K562 (cell line): Measurements from ENCODE around the gene VAC14. TPM values are rescaled to one million over a fixed set of nuclear protein-coding genes. Genes with fewer than 3 reads are reported as not detected.

Experiments used
- ATAC-seq: fragments of 200-7000 bp; cut with Tn5 transposase; 3 replicates; pipeline ENCODE4 v1.9.1; 2020; ENCODE audit warnings: moderate library complexity
- BruUV-seq: library from RNA; stranded (reverse); fragments of 400-500 nt; replicated peaks from 2 replicates; lab custom pipeline; 2021; lab: Mats Ljungman, UMichigan
- CTCF ChIA-PET: fragments of 300-600 bp; formaldehyde crosslinking; extraction: SDS; loops from one replicate; lab custom pipeline; 2021; ENCODE audit warnings: low intra/inter-chr PET ratio; lab: Yijun Ruan, JAX
- POLR2A ChIA-PET: fragments of 300-600, 350-650 bp; sonication (Branson Sonifier 250); formaldehyde crosslinking; extraction: SDS; loops from one replicate; lab custom pipeline; 2021; ENCODE audit warnings: antibody characterized with exemption, inconsistent platforms; lab: Yijun Ruan, JAX
- DNase-seq, 4 experiments: peaks; one replicate each; pipeline versions ENCODE4 v3.0.0 to v3.0.0-alpha.2; 2011 to 2018; ENCODE audit warnings: low spot score in 3 of 4, mixed read lengths in 3 of 4; ENCODE audit errors: extremely low read depth in 1 of 4
- FAIRE-seq: peaks from 2 replicates; lab custom pipeline; 2011; peaks lifted over from hg19 to GRCh38; lab: Jason Lieb, UNC
- H2AFZ ChIP-seq: 2 replicates; pipeline ENCODE4 v1.6.0; 2011; ENCODE audit warnings: low read depth, low read length, control low read depth, inconsistent platforms
- H3K27ac ChIP-seq: fragments of 200-600 bp; 3 replicates; pipeline ENCODE4 v1.8.0; 2011; ENCODE audit warnings: low read depth, mild to moderate bottlenecking, control low read depth, inconsistent platforms, low read length, moderate library complexity, mixed read lengths; ENCODE audit errors: extremely low read depth
- H3K27me3 ChIP-seq, 2 experiments: fragments of 300-600 bp in 1 of 2; 2 replicates in 1 of 2; 3 replicates in 1 of 2; pipeline versions ENCODE4 v1.6.0 to v1.8.0; 2011; ENCODE audit warnings: inconsistent platforms in 2 of 2, low read length in 2 of 2, mild to moderate bottlenecking in 1 of 2, mixed read lengths in 1 of 2, moderate library complexity in 1 of 2; ENCODE audit not compliant: control insufficient read depth in 2 of 2, insufficient read depth in 2 of 2
- H3K36me3 ChIP-seq: fragments of 300-600 bp; 3 replicates; pipeline ENCODE4 v1.8.0; 2011; ENCODE audit warnings: mild to moderate bottlenecking, low read length, inconsistent platforms; ENCODE audit not compliant: control insufficient read depth, insufficient read depth
- H3K4me1 ChIP-seq, 2 experiments: fragments of 200-600 bp in 1 of 2; replicated peaks in 1 of 2; 2 replicates in 1 of 2; 3 replicates in 1 of 2; pipeline versions ENCODE4 v1.5.1 to v1.8.0; 2011; ENCODE audit warnings: inconsistent platforms in 2 of 2, low read length in 2 of 2, mild to moderate bottlenecking in 1 of 2, mixed read lengths in 1 of 2, moderate library complexity in 1 of 2; ENCODE audit not compliant: control insufficient read depth in 2 of 2, insufficient read depth in 2 of 2
- H3K4me2 ChIP-seq: 2 replicates; pipeline ENCODE4 v1.6.1; 2011; ENCODE audit warnings: low read length, control low read depth, inconsistent platforms, mixed read lengths; ENCODE audit not compliant: insufficient read depth
- H3K4me3 ChIP-seq: fragments of 200-600 bp; sonication (generic), shearing (Covaris generic); 2 replicates; pipeline ENCODE4 v1.5.1; 2016; ENCODE audit warnings: control low read depth, inconsistent platforms
- H3K79me2 ChIP-seq: fragments of 200-600 bp; 3 replicates; pipeline ENCODE4 v1.8.0; 2011; ENCODE audit warnings: low read length, inconsistent platforms; ENCODE audit not compliant: control insufficient read depth, insufficient read depth
- H3K9ac ChIP-seq, 2 experiments: 2 replicates each; pipeline versions ENCODE4 v1.6.0 to v1.6.1; 2011; ENCODE audit warnings: low read depth in 2 of 2, low read length in 2 of 2, control low read depth in 1 of 2, inconsistent platforms in 1 of 2, mild to moderate bottlenecking in 1 of 2, mixed read lengths in 1 of 2; ENCODE audit not compliant: insufficient read depth in 1 of 2
- H3K9me1 ChIP-seq: one replicate; pipeline ENCODE4 v1.6.0; 2011; ENCODE audit warnings: inconsistent platforms, mild to moderate bottlenecking, low read length, moderate library complexity; ENCODE audit not compliant: control insufficient read depth, insufficient read depth
- H3K9me3 ChIP-seq: replicated peaks from 2 replicates; pipeline ENCODE4 v1.5.1; 2011; ENCODE audit warnings: low read depth, low read length, inconsistent platforms; ENCODE audit not compliant: control insufficient read depth, insufficient read depth
- H4K20me1 ChIP-seq: replicated peaks from 2 replicates; pipeline ENCODE4 v1.6.1; 2011; ENCODE audit warnings: low read length, inconsistent platforms, mixed read lengths; ENCODE audit not compliant: control insufficient read depth, insufficient read depth
- BACH1 ChIP-seq: fragments of 200-800 bp; sonication (Bioruptor generic); IDR thresholded peaks from 2 replicates; pipeline ENCODE4 v1.6.1; 2016; ENCODE audit warnings: missing genetic modification characterization, missing compliant biosample characterization
- CBX1 ChIP-seq: sonication (generic); IDR thresholded peaks from 2 replicates; pipeline ENCODE4 v1.6.1; 2016; ENCODE audit warnings: antibody characterized with exemption, low read depth, mild to moderate bottlenecking
- CC2D1A ChIP-seq: fragments of 450-650 bp; IDR thresholded peaks from 2 replicates; pipeline ENCODE4 v1.6.1; 2017; ENCODE audit warnings: mild to moderate bottlenecking
- GATAD2B ChIP-seq: fragments of 450-650 bp; IDR thresholded peaks from 2 replicates; pipeline ENCODE4 v1.6.1; 2017; ENCODE audit warnings: mild to moderate bottlenecking, borderline replicate concordance
- KLF1 ChIP-seq: fragments of 450-650 bp; IDR thresholded peaks from 2 replicates; pipeline ENCODE4 v1.6.1; 2016; ENCODE audit warnings: missing genetic modification characterization, missing compliant biosample characterization
- OTX1 ChIP-seq: fragments of 450-650 bp; formaldehyde crosslinking; IDR thresholded peaks from 2 replicates; pipeline ENCODE4 v1.4.0; 2022; ENCODE audit warnings: mild to moderate bottlenecking
- RCOR1 ChIP-seq, 2 experiments: IDR thresholded peaks; 2 replicates each; pipeline ENCODE4 v1.6.1; 2012; ENCODE audit warnings: low read depth in 2 of 2, low read length in 2 of 2, borderline replicate concordance in 1 of 2, improper control_type of control experiment in 1 of 2
- SRF ChIP-seq, 2 experiments: fragments of 250-450, 450-650 bp in 1 of 2; sonication (Bioruptor Pico) in 1 of 2; sonication (generic) in 1 of 2; formaldehyde crosslinking; IDR thresholded peaks; 2 replicates each; pipeline versions ENCODE4 v1.5.0 to v1.5.1; 2020 to 2022; ENCODE audit warnings: mild to moderate bottlenecking in 1 of 2, missing genetic modification reagents in 1 of 2
- U2AF1 ChIP-seq: fragments of 200-400 bp; formaldehyde crosslinking; optimal IDR thresholded peaks from 2 replicates; pipeline ENCODE3; 2017; ENCODE audit warnings: mild to moderate bottlenecking, low read depth, low read length, moderate library complexity
- ZNF253 ChIP-seq: fragments of 250-450 bp; sonication (Bioruptor Pico); conservative IDR thresholded peaks from 2 replicates; pipeline ENCODE4 v1.6.1; 2021; ENCODE audit warnings: mild to moderate bottlenecking
- ZNF41 ChIP-seq: fragments of 250-450 bp; sonication (Bioruptor Pico); conservative IDR thresholded peaks from 2 replicates; pipeline ENCODE4 v1.4.0; 2020; ENCODE audit warnings: mild to moderate bottlenecking
- WGBS: fragments of 100-300 bp; shearing (Covaris generic); methylation state at CpG from one replicate; pipeline ENCODE4 v1.1.6; 2016; ENCODE audit warnings: low coverage, mixed read lengths; ENCODE audit not compliant: insufficient coverage; ENCODE audit errors: missing lambda C conversion rate; 5-methylcytosine and 5-hydroxymethylcytosine counted together
- in situ Hi-C: fragments of 300-500 bp; cut with MboI; formaldehyde crosslinking; loops from 4 replicates; pipeline ENCODE4 v1.15.0; 2018; ENCODE audit warnings: inconsistent platforms, mixed read lengths
- intact Hi-C: fragments of 100-400 bp; cut with micrococcal nuclease; formaldehyde crosslinking; loops from 2 replicates; pipeline ENCODE4 v1.14.2; 2022
- polyA plus RNA-seq, 8 experiments: library from polyadenylated mRNA; depleted of rRNA in 4 of 8; stranded (reverse) in 5 of 8; unstranded in 3 of 8; fragments of >200 nt; fragmentation: Nextera tagmentation in 2 of 8; fragmentation: Illumina TruSeq in 1 of 8; extraction: Ambion mirVana in 2 of 8; extraction: Trizol in 1 of 8; gene quantifications; 2 replicates each; pipeline versions ENCODE4 v1.2.1 to v1.2.3, GENCODE V29; 2011 to 2014; ENCODE audit warnings: inconsistent platforms in 1 of 8, missing spikeins in 1 of 8
- total RNA-seq, 7 experiments: library from RNA; depleted of rRNA in 6 of 7; stranded (reverse); fragments of >200 nt in 6 of 7; fragmentation: Illumina TruSeq in 2 of 7; extraction: Trizol in 2 of 7; gene quantifications; 2 replicates each; pipeline versions ENCODE4 v1.2.1 to v1.2.3, GENCODE V29; 2011 to 2021; ENCODE audit warnings: low replicate concordance in 1 of 7
- TF ChIP-seq, protein P1 (sequence below): fragments of 250-450 bp; sonication (Bioruptor Pico); IDR thresholded peaks from 2 replicates; pipeline ENCODE4 v1.9.0; 2021; ENCODE audit warnings: mild to moderate bottlenecking
- TF ChIP-seq, protein P2 (sequence below): fragments of 450-650 bp; formaldehyde crosslinking; IDR thresholded peaks from 2 replicates; pipeline ENCODE4 v1.4.0; 2020; ENCODE audit warnings: mild to moderate bottlenecking, moderate library complexity

Gene VAC14
- total and polyA plus RNA-seq, 9 of the 15 experiments (the other 6 are each of a cell fraction or from before 2014, with no cell fraction given): 1.3 to 41.6 (median 26.6) TPM

DNA sequence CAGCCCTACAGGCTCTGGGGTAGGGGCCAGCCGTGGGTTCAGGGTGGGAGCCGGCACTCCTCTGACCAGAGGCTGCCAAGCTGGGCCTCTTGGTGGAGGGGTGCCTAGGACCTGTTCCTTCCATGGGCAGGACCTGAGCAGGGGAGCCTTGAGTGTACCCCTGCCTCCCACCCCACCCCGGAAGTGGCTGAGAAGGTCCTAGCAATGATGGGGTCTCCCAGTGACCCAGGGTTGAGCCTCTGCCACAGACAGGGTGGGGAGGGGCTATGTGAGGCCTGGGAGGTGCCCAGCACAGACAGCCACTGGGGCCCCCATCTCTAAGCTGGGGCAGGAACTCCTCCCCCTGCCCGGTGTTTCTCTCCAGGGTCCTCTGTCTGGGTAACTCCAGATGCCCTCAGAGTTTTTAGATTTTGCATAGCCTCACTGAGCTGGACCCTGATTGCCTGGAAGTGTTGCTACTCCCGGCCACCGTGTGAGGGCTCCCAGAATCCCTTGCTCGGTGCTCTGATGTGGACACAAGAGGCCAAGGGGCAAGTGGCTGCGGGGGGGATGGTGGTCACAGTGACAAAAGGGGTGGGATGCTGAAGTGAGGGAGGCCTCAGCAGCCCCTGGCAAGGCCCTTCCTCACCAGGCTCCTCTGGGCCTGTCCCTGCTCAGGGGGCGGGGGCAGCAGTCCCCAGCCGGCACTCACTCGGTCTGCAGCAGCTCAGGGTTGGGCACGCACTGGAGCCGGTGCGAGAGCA, 108.7 kb downstream of the VAC14 start:
- no peaks in the 10 kb centered on the region for H3K79me2 ChIP-seq
- no peak for DNase-seq
- peaks cover 12% of the 10 kb centered on the region; the same call in 1 of the 3 replicates for H3K36me3 ChIP-seq
- no peaks in the 10 kb centered on the region for H3K27me3 ChIP-seq
- no peak overlapping the region for H3K27ac ChIP-seq
- TF ChIP-seq CBX1 (no peak), RCOR1 (IDR thresholded peaks at IDR 0.05; ENCODE audit: borderline replicate concordance in 1 of 2, low read depth in 2 of 2, low read length in 2 of 2) (no peak), ZNF41 (CRISPR knock-in tag) (no peak), BACH1 (tag) (no peak), CC2D1A (no peak), GATAD2B (no peak), KLF1 (tag) (no peak), ZNF253 (CRISPR knock-in tag) (no peak), OTX1 (CRISPR knock-in tag) (no peak), U2AF1 (no peak), SRF (CRISPR knock-in tag; IDR thresholded peaks at IDR 0.05) (no peak)
- TF ChIP-seq, protein P1, sequence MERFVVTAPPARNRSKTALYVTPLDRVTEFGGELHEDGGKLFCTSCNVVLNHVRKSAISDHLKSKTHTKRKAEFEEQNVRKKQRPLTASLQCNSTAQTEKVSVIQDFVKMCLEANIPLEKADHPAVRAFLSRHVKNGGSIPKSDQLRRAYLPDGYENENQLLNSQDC (CRISPR knock-in tag): no peak
- TF ChIP-seq, protein P2, sequence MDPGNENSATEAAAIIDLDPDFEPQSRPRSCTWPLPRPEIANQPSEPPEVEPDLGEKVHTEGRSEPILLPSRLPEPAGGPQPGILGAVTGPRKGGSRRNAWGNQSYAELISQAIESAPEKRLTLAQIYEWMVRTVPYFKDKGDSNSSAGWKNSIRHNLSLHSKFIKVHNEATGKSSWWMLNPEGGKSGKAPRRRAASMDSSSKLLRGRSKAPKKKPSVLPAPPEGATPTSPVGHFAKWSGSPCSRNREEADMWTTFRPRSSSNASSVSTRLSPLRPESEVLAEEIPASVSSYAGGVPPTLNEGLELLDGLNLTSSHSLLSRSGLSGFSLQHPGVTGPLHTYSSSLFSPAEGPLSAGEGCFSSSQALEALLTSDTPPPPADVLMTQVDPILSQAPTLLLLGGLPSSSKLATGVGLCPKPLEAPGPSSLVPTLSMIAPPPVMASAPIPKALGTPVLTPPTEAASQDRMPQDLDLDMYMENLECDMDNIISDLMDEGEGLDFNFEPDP: no peak
- H3K9me3 ChIP-seq: no peaks in the 10 kb centered on the region
- ATAC-seq: no peak
- H3K9me1 ChIP-seq: no peaks in the 10 kb centered on the region
- no peak overlapping the region for H3K4me2 ChIP-seq
- H3K9ac ChIP-seq: no peak overlapping the region
- no peak overlapping the region for H2AFZ ChIP-seq
- peaks cover 25 to 84% of the 10 kb centered on the region in 2 experiments for H3K4me1 ChIP-seq
- no peak for FAIRE-seq
- 73% methylated on average over 11 of the region's 14 CpGs for WGBS
- no peaks in the 10 kb centered on the region for H4K20me1 ChIP-seq
- intact Hi-C loops: no loop called here
- BruUV-seq: no TSS peak
- ChIA-PET CTCF (no interaction called here), POLR2A (interaction anchor here (0.6 kb wide), 1 partner anchor 9 kb away, joined by 3 read pairs; no protein-coding TSS in a partner anchor)
- in situ Hi-C loops: no loop called here
- H3K4me3 ChIP-seq: no peak overlapping the region
